ENCODE data around the gene CDS2. TPM values are rescaled to one million over a fixed set of nuclear protein-coding genes. Genes with fewer than 3 reads are reported as not detected.

Gene CDS2
- total and polyA plus RNA-seq, 2 experiments from 2014 or later, result 18.7 to 31.9 TPM

DNA sequence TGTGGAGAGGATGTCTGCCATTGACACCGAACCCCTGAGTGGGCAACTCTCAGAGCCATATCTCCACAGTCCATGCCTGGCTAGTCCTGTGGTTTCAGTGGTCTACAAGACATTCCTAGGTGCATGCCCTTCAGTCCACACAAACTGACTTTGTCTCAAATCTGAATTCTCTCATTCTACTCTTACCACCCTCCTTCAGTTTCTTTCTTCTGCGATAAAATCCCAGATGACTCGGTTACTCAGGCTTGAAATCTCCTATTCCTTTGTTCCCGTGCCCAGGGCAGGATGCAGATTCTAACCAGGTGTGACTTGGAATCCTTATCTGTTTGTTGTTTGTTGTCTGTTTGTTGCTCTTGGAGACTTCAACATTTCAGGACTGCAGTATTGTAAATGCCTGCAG, 9.3 kb downstream of the CDS2 start:
- no peak overlapping the region for H3K4me3 ChIP-seq
- no peak for DNase-seq (ENCODE audit: low read depth in 1 of 2, low spot score in 1 of 2)
- H3K36me3 ChIP-seq, result no peaks in the 10 kb centered on the region
- no peaks in the 10 kb centered on the region for H3K27me3 ChIP-seq
- H3K27ac ChIP-seq, result no peak overlapping the region
- TF ChIP-seq, protein P1, sequence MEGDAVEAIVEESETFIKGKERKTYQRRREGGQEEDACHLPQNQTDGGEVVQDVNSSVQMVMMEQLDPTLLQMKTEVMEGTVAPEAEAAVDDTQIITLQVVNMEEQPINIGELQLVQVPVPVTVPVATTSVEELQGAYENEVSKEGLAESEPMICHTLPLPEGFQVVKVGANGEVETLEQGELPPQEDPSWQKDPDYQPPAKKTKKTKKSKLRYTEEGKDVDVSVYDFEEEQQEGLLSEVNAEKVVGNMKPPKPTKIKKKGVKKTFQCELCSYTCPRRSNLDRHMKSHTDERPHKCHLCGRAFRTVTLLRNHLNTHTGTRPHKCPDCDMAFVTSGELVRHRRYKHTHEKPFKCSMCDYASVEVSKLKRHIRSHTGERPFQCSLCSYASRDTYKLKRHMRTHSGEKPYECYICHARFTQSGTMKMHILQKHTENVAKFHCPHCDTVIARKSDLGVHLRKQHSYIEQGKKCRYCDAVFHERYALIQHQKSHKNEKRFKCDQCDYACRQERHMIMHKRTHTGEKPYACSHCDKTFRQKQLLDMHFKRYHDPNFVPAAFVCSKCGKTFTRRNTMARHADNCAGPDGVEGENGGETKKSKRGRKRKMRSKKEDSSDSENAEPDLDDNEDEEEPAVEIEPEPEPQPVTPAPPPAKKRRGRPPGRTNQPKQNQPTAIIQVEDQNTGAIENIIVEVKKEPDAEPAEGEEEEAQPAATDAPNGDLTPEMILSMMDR (IDR thresholded peaks at IDR 0.05; ENCODE audit: low read depth, low read length), result no peak
- H3K4me1 ChIP-seq (ENCODE audit: low read depth), result no peaks in the 10 kb centered on the region
- H3K9me3 ChIP-seq (ENCODE audit: low read depth), result no peaks in the 10 kb centered on the region

DNA sequence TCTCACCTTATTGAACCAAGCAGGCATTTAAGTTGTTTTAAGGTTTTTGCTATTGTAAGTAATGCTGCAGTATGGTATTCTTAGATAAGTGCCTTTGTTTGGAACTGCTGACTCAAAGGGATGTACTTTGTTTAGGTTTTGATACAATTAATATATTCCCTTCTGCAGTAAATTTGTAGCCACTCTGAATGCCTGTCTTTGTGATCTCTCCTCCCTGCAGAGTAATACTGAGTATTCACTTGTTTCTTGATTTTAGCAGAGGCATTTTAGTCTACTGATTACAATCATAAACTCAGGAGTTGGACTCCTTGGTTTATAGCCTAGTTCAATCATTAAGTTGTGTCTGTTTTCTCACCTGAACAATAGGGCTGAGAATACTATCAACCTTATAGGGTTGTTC, 13.4 kb downstream of the CDS2 start:
- H3K27ac ChIP-seq, result no peak overlapping the region
- DNase-seq (ENCODE audit: low read depth in 1 of 2, low spot score in 1 of 2), result no peak
- H3K4me3 ChIP-seq, result no peak overlapping the region
- H3K36me3 ChIP-seq, result no peaks in the 10 kb centered on the region
- no peaks in the 10 kb centered on the region for H3K9me3 ChIP-seq (ENCODE audit: low read depth)
- TF ChIP-seq, protein P1 (IDR thresholded peaks at IDR 0.05; ENCODE audit: low read depth, low read length), result no peak
- H3K4me1 ChIP-seq (ENCODE audit: low read depth), result no peaks in the 10 kb centered on the region
- no peaks in the 10 kb centered on the region for H3K27me3 ChIP-seq

DNA sequence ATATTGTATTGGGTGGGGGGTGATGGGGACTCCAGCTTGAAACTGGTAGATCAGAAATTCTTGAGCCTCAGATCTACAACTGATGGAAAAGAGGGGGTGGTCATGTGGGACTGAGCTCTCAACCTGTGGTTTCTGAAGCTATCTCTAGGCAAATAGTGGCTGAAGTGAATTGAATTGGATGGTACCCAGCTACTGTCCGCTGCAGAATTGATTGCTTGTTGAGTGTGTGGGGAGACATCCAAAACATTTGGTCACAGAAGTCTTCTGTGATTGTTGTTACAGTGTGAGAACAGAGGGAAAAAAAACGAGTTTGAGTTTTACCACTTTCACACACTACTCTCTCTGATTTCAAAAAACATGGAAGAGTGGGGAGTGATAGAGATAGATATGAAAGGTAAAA, 14.8 kb downstream of the CDS2 start:
- TF ChIP-seq, protein P1 (IDR thresholded peaks at IDR 0.05; ENCODE audit: low read depth, low read length), result no peak
- no peak overlapping the region for H3K27ac ChIP-seq
- peaks cover 3% of the 10 kb centered on the region for H3K4me1 ChIP-seq (ENCODE audit: low read depth)
- no peaks in the 10 kb centered on the region for H3K27me3 ChIP-seq
- no peaks in the 10 kb centered on the region for H3K36me3 ChIP-seq
- H3K9me3 ChIP-seq (ENCODE audit: low read depth), result no peaks in the 10 kb centered on the region
- no peak overlapping the region for H3K4me3 ChIP-seq
- DNase-seq (ENCODE audit: low read depth in 1 of 2, low spot score in 1 of 2), result no peak

DNA sequence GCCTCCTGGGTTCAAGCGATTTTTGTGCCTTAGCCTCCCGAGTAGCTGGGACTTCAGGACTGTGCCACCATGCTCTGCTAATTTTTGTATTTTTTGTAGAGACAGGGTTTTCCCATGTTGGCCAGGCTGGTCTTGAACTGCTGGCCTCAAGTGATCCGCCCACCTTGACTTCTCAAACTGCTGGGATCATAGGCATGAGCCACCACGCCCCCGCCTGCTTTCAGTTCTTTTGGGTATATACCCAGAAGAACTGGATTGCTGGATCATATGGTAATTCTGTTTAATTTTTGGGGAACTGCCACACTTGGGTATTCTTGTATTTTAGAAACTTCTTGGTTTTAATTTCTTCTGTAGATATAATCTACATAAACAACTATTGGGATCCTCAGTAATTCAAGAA, 17.0 kb downstream of the CDS2 start:
- H3K27me3 ChIP-seq, result no peaks in the 10 kb centered on the region
- H3K27ac ChIP-seq, result no peak overlapping the region
- H3K4me1 ChIP-seq (ENCODE audit: low read depth), result peaks cover 3% of the 10 kb centered on the region
- no peaks in the 10 kb centered on the region for H3K36me3 ChIP-seq
- no peak overlapping the region for H3K4me3 ChIP-seq
- no peaks in the 10 kb centered on the region for H3K9me3 ChIP-seq (ENCODE audit: low read depth)
- TF ChIP-seq, protein P1 (IDR thresholded peaks at IDR 0.05; ENCODE audit: low read depth, low read length), result no peak
- no peak for DNase-seq (ENCODE audit: low read depth in 1 of 2, low spot score in 1 of 2)

DNA sequence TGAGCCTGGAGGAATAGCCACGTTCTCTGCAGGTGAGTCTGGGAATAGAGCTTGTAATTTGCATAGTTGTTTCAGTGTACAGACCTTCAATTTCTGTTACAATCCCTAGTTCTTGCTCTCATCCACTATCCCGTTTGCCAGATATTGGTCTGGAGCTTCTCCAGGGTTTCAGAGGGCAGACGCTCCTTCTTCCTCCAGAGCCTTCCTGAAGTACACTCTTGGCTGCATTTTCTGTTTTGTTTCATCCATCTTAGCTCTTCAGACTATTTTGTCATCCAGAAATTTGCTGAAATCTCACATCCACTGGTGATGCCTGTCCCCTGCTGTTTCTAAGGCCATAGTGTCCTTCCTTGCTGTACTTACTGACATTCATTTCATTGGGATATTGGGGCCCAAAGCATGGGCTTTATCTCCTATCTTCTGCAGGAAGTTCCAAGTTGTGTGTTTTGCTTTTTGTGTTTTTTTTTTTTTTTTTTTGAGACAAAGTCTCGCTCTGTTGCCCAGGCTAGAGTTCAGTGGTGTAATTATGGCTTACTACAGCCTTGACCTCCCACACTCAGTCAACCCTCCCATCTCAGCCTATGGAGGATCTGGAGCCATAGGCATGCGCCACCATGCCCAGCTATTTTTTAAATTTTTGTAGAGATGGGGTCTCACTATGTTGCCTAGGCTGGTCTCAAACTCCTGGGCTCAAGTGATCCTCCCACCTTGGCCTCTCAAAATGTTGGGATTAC, 18.7 kb downstream of the CDS2 start:
- H3K36me3 ChIP-seq, result no peaks in the 10 kb centered on the region
- no peaks in the 10 kb centered on the region for H3K27me3 ChIP-seq
- no peaks in the 10 kb centered on the region for H3K9me3 ChIP-seq (ENCODE audit: low read depth)
- H3K4me1 ChIP-seq (ENCODE audit: low read depth), result peaks cover 3% of the 10 kb centered on the region
- peak in 1 of 2 donors; percentile 54 for DNase-seq (ENCODE audit: low read depth in 1 of 2, low spot score in 1 of 2)
- H3K4me3 ChIP-seq, result no peak overlapping the region
- no peak overlapping the region for H3K27ac ChIP-seq
- TF ChIP-seq, protein P1 (IDR thresholded peaks at IDR 0.05; ENCODE audit: low read depth, low read length), result no peak
